Measurements from ENCODE around the gene MVB12A. TPM values are rescaled to one million over a fixed set of nuclear protein-coding genes. Genes with fewer than 3 reads are reported as not detected.

MVB12A gene
- total and polyA plus RNA-seq, 2 experiments from 2014 or later, result 36.6 to 60.3 TPM

DNA sequence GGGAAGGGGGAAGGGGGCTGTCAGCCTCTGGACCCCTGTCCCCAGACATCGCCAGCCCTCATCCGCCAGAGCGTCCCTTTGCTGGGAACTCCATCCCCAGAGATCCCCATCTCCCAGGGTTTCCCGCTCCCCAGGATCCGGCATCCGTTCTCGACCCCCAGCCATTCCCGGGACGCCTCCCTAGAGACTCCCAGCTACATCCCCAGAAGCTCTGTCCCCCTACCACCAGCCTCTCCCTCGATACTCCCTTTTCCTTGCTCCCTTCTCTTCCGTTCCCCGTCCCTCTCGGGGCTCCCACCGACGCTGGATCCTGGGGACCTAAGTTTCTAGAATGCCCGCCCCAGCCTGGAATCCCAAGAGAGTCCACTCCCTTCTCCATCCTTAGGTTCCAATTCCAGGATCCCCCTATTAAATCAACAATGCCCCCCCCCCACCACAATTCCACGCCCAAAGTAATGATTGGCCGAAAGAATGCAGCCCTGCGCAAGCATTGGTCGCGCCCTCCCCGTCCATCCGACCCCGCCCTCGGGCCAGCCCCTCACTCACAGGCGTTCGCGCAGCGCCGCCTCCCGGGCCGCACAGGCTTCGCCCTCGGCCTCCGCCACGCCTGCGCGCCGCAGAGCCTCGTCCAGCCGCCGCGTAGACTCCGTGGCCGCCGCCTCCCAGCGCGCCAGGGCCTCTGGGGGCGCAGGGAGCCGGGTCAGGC is 29.0 kb upstream of the MVB12A start:
- Mint-ChIP-seq H3K27ac (no peak overlapping the region), H3K27me3 (ENCODE audit: insufficient read depth, low read depth, poor library complexity) (peaks cover 12% of the 10 kb centered on the region), H3K4me1 (peaks cover 10% of the 10 kb centered on the region), H3K4me3 (peak overlapping the region; percentile 94), H3K36me3 (ENCODE audit: low read depth) (no peaks in the 10 kb centered on the region; the same call in 2 of the 3 replicates), H3K9me3 (peaks cover 14% of the 10 kb centered on the region)
- peak overlapping the region; percentile 86 for H3K4me3 ChIP-seq
- ATAC-seq (peak; percentile 87), DNase-seq (ENCODE audit: low spot score) (peak; percentile 98)
- H3K4me2 ChIP-seq, result peak overlapping the region; percentile 98
- peak overlapping the region; percentile 97 for H2AFZ ChIP-seq
- peaks cover 10% of the 10 kb centered on the region; the same call in 1 of the 2 replicates for H3K27me3 ChIP-seq (ENCODE audit: insufficient read depth)
- H3K4me1 ChIP-seq (ENCODE audit: insufficient read depth), result peaks cover 9% of the 10 kb centered on the region; the same call in 1 of the 2 replicates
- no peaks in the 10 kb centered on the region for H3K79me2 ChIP-seq (replicated peaks; ENCODE audit: insufficient read depth)
- H3K9me2 ChIP-seq (ENCODE audit: insufficient read depth), result no peaks in the 10 kb centered on the region
- H3F3A ChIP-seq (replicated peaks; ENCODE audit: low read depth), result peaks cover 20% of the 10 kb centered on the region
- H4K20me1 ChIP-seq (replicated peaks; ENCODE audit: insufficient read depth), result no peaks in the 10 kb centered on the region; the same call in 1 of the 2 replicates
- no peaks in the 10 kb centered on the region for H3K36me3 ChIP-seq (ENCODE audit: insufficient read depth)
- peak; percentile 56 for TF ChIP-seq POLR2AphosphoS5 (IDR thresholded peaks at IDR 0.05; ENCODE audit: low read depth)
- TF ChIP-seq NANOG (IDR thresholded peaks at IDR 0.05; ENCODE audit: borderline replicate concordance), result no peak
- TF ChIP-seq, protein P1, sequence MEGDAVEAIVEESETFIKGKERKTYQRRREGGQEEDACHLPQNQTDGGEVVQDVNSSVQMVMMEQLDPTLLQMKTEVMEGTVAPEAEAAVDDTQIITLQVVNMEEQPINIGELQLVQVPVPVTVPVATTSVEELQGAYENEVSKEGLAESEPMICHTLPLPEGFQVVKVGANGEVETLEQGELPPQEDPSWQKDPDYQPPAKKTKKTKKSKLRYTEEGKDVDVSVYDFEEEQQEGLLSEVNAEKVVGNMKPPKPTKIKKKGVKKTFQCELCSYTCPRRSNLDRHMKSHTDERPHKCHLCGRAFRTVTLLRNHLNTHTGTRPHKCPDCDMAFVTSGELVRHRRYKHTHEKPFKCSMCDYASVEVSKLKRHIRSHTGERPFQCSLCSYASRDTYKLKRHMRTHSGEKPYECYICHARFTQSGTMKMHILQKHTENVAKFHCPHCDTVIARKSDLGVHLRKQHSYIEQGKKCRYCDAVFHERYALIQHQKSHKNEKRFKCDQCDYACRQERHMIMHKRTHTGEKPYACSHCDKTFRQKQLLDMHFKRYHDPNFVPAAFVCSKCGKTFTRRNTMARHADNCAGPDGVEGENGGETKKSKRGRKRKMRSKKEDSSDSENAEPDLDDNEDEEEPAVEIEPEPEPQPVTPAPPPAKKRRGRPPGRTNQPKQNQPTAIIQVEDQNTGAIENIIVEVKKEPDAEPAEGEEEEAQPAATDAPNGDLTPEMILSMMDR (conservative IDR thresholded peaks at IDR 0.05; ENCODE audit: low read depth in 2 of 2), result peak; percentile 49 to 77
- TF ChIP-seq, protein P2, sequence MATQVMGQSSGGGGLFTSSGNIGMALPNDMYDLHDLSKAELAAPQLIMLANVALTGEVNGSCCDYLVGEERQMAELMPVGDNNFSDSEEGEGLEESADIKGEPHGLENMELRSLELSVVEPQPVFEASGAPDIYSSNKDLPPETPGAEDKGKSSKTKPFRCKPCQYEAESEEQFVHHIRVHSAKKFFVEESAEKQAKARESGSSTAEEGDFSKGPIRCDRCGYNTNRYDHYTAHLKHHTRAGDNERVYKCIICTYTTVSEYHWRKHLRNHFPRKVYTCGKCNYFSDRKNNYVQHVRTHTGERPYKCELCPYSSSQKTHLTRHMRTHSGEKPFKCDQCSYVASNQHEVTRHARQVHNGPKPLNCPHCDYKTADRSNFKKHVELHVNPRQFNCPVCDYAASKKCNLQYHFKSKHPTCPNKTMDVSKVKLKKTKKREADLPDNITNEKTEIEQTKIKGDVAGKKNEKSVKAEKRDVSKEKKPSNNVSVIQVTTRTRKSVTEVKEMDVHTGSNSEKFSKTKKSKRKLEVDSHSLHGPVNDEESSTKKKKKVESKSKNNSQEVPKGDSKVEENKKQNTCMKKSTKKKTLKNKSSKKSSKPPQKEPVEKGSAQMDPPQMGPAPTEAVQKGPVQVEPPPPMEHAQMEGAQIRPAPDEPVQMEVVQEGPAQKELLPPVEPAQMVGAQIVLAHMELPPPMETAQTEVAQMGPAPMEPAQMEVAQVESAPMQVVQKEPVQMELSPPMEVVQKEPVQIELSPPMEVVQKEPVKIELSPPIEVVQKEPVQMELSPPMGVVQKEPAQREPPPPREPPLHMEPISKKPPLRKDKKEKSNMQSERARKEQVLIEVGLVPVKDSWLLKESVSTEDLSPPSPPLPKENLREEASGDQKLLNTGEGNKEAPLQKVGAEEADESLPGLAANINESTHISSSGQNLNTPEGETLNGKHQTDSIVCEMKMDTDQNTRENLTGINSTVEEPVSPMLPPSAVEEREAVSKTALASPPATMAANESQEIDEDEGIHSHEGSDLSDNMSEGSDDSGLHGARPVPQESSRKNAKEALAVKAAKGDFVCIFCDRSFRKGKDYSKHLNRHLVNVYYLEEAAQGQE (IDR thresholded peaks at IDR 0.05; ENCODE audit: unreplicated experiment), result peak; percentile 1
- TF ChIP-seq ZNF114 (CRISPR knock-in tag; IDR thresholded peaks at IDR 0.05), result no peak
- TF ChIP-seq CREB1 (CRISPR knock-in tag; IDR thresholded peaks at IDR 0.05; ENCODE audit: low read depth), result peak; percentile 40; the same call in 1 of the 2 replicates
- H3K27ac ChIP-seq (ENCODE audit: low read depth), result peak overlapping the region; percentile 84; the same call in 1 of the 2 replicates

GRCh38 chr19:17391371-17392151 is 28.3 kb upstream of the MVB12A start:
- H3K9me3 Mint-ChIP-seq, result peaks cover 14% of the 10 kb centered on the region
- peaks cover 12% of the 10 kb centered on the region for H3K27me3 Mint-ChIP-seq (ENCODE audit: insufficient read depth, low read depth, poor library complexity)
- no peak overlapping the region for H3K27ac ChIP-seq (ENCODE audit: low read depth)
- no peaks in the 10 kb centered on the region for H3K9me2 ChIP-seq (ENCODE audit: insufficient read depth)
- peak overlapping the region; percentile 94 for H3K4me3 Mint-ChIP-seq
- H3K4me1 ChIP-seq (ENCODE audit: insufficient read depth), result peaks cover 9% of the 10 kb centered on the region; the same call in 1 of the 2 replicates
- no peaks in the 10 kb centered on the region; the same call in 2 of the 3 replicates for H3K36me3 Mint-ChIP-seq (ENCODE audit: low read depth)
- H3K79me2 ChIP-seq (replicated peaks; ENCODE audit: insufficient read depth), result no peaks in the 10 kb centered on the region
- H4K20me1 ChIP-seq (replicated peaks; ENCODE audit: insufficient read depth), result no peaks in the 10 kb centered on the region; the same call in 1 of the 2 replicates
- ATAC-seq, result peak; percentile 24
- peaks cover 10% of the 10 kb centered on the region for H3K4me1 Mint-ChIP-seq
- H3K27me3 ChIP-seq (ENCODE audit: insufficient read depth), result peaks cover 10% of the 10 kb centered on the region; the same call in 1 of the 2 replicates
- H3F3A ChIP-seq (replicated peaks; ENCODE audit: low read depth), result peaks cover 20% of the 10 kb centered on the region
- H3K27ac Mint-ChIP-seq, result peak overlapping the region; percentile 72; the same call in 1 of the 2 replicates
- H3K36me3 ChIP-seq (ENCODE audit: insufficient read depth), result no peaks in the 10 kb centered on the region
- peak overlapping the region; percentile 86 for H3K4me3 ChIP-seq
- peak; percentile 49 for DNase-seq (ENCODE audit: low spot score)
- H3K4me2 ChIP-seq, result peak overlapping the region; percentile 98
- H2AFZ ChIP-seq, result peak overlapping the region; percentile 97
- TF ChIP-seq POLR2AphosphoS5 (IDR thresholded peaks at IDR 0.05; ENCODE audit: low read depth) (no peak), ETS1 (IDR thresholded peaks at IDR 0.05) (no peak), ZNF331 (CRISPR knock-in tag; IDR thresholded peaks at IDR 0.05; ENCODE audit: low read depth) (no peak), CREB1 (CRISPR knock-in tag; IDR thresholded peaks at IDR 0.05; ENCODE audit: low read depth) (no peak)
- TF ChIP-seq, protein P2 (IDR thresholded peaks at IDR 0.05; ENCODE audit: unreplicated experiment), result no peak
